K562 (cell line): ENCODE data around the gene DYTN. TPM values are rescaled to one million over a fixed set of nuclear protein-coding genes. Genes with fewer than 3 reads are reported as not detected.

ENCODE experiments used
- ATAC-seq: fragments of 200-7000 bp; cut with Tn5 transposase; 3 replicates; pipeline ENCODE4 v1.9.1; 2020; ENCODE audit warnings: moderate library complexity
- BruUV-seq: library from RNA; stranded (reverse); fragments of 400-500 nt; replicated peaks from 2 replicates; lab custom pipeline; 2021; lab: Mats Ljungman, UMichigan
- CTCF ChIA-PET: fragments of 300-600 bp; formaldehyde crosslinking; extraction: SDS; loops from one replicate; lab custom pipeline; 2021; ENCODE audit warnings: low intra/inter-chr PET ratio; lab: Yijun Ruan, JAX
- POLR2A ChIA-PET: fragments of 300-600, 350-650 bp; sonication (Branson Sonifier 250); formaldehyde crosslinking; extraction: SDS; loops from one replicate; lab custom pipeline; 2021; ENCODE audit warnings: antibody characterized with exemption, inconsistent platforms; lab: Yijun Ruan, JAX
- DNase-seq, 4 experiments: peaks; one replicate each; pipeline versions ENCODE4 v3.0.0 to v3.0.0-alpha.2; 2011 to 2018; ENCODE audit warnings: low spot score in 3 of 4, mixed read lengths in 3 of 4; ENCODE audit errors: extremely low read depth in 1 of 4
- FAIRE-seq: peaks from 2 replicates; lab custom pipeline; 2011; peaks lifted over from hg19 to GRCh38; lab: Jason Lieb, UNC
- H2AFZ ChIP-seq: 2 replicates; pipeline ENCODE4 v1.6.0; 2011; ENCODE audit warnings: low read depth, low read length, control low read depth, inconsistent platforms
- H3K27ac ChIP-seq: fragments of 200-600 bp; 3 replicates; pipeline ENCODE4 v1.8.0; 2011; ENCODE audit warnings: low read depth, mild to moderate bottlenecking, control low read depth, inconsistent platforms, low read length, moderate library complexity, mixed read lengths; ENCODE audit errors: extremely low read depth
- H3K27me3 ChIP-seq, 2 experiments: fragments of 300-600 bp in 1 of 2; 2 replicates in 1 of 2; 3 replicates in 1 of 2; pipeline versions ENCODE4 v1.6.0 to v1.8.0; 2011; ENCODE audit warnings: inconsistent platforms in 2 of 2, low read length in 2 of 2, mild to moderate bottlenecking in 1 of 2, mixed read lengths in 1 of 2, moderate library complexity in 1 of 2; ENCODE audit not compliant: control insufficient read depth in 2 of 2, insufficient read depth in 2 of 2
- H3K36me3 ChIP-seq: fragments of 300-600 bp; 3 replicates; pipeline ENCODE4 v1.8.0; 2011; ENCODE audit warnings: mild to moderate bottlenecking, low read length, inconsistent platforms; ENCODE audit not compliant: control insufficient read depth, insufficient read depth
- H3K4me1 ChIP-seq, 2 experiments: fragments of 200-600 bp in 1 of 2; replicated peaks in 1 of 2; 2 replicates in 1 of 2; 3 replicates in 1 of 2; pipeline versions ENCODE4 v1.5.1 to v1.8.0; 2011; ENCODE audit warnings: inconsistent platforms in 2 of 2, low read length in 2 of 2, mild to moderate bottlenecking in 1 of 2, mixed read lengths in 1 of 2, moderate library complexity in 1 of 2; ENCODE audit not compliant: control insufficient read depth in 2 of 2, insufficient read depth in 2 of 2
- H3K4me2 ChIP-seq: 2 replicates; pipeline ENCODE4 v1.6.1; 2011; ENCODE audit warnings: low read length, control low read depth, inconsistent platforms, mixed read lengths; ENCODE audit not compliant: insufficient read depth
- H3K4me3 ChIP-seq: fragments of 200-600 bp; sonication (generic), shearing (Covaris generic); 2 replicates; pipeline ENCODE4 v1.5.1; 2016; ENCODE audit warnings: control low read depth, inconsistent platforms
- H3K79me2 ChIP-seq: fragments of 200-600 bp; 3 replicates; pipeline ENCODE4 v1.8.0; 2011; ENCODE audit warnings: low read length, inconsistent platforms; ENCODE audit not compliant: control insufficient read depth, insufficient read depth
- H3K9ac ChIP-seq, 2 experiments: 2 replicates each; pipeline versions ENCODE4 v1.6.0 to v1.6.1; 2011; ENCODE audit warnings: low read depth in 2 of 2, low read length in 2 of 2, control low read depth in 1 of 2, inconsistent platforms in 1 of 2, mild to moderate bottlenecking in 1 of 2, mixed read lengths in 1 of 2; ENCODE audit not compliant: insufficient read depth in 1 of 2
- H3K9me1 ChIP-seq: one replicate; pipeline ENCODE4 v1.6.0; 2011; ENCODE audit warnings: inconsistent platforms, mild to moderate bottlenecking, low read length, moderate library complexity; ENCODE audit not compliant: control insufficient read depth, insufficient read depth
- H3K9me3 ChIP-seq: replicated peaks from 2 replicates; pipeline ENCODE4 v1.5.1; 2011; ENCODE audit warnings: low read depth, low read length, inconsistent platforms; ENCODE audit not compliant: control insufficient read depth, insufficient read depth
- H4K20me1 ChIP-seq: replicated peaks from 2 replicates; pipeline ENCODE4 v1.6.1; 2011; ENCODE audit warnings: low read length, inconsistent platforms, mixed read lengths; ENCODE audit not compliant: control insufficient read depth, insufficient read depth
- GATAD2B ChIP-seq: fragments of 450-650 bp; IDR thresholded peaks from 2 replicates; pipeline ENCODE4 v1.6.1; 2017; ENCODE audit warnings: mild to moderate bottlenecking, borderline replicate concordance
- HDAC3 ChIP-seq: fragments of 450-650 bp; IDR thresholded peaks from 2 replicates; pipeline ENCODE4 v1.6.1; 2018; ENCODE audit warnings: borderline replicate concordance, mild to moderate bottlenecking, moderate library complexity; ENCODE audit not compliant: partially characterized antibody
- KHSRP ChIP-seq: fragments of 450-650 bp; IDR thresholded peaks from 2 replicates; pipeline ENCODE4 v1.6.1; 2017
- MAFF ChIP-seq: IDR thresholded peaks from 2 replicates; pipeline ENCODE4 v1.6.1; 2012; ENCODE audit warnings: low read length, improper control_type of control experiment
- MAFG ChIP-seq: fragments of 450-650 bp; conservative IDR thresholded peaks from 2 replicates; pipeline ENCODE4 v1.6.1; 2016; ENCODE audit warnings: missing genetic modification characterization, missing compliant biosample characterization
- MAFK ChIP-seq: IDR thresholded peaks from 2 replicates; pipeline ENCODE4 v1.6.1; 2011; ENCODE audit warnings: low read length, improper control_type of control experiment
- NCOA4 ChIP-seq: fragments of 450-650 bp; IDR thresholded peaks from 2 replicates; pipeline ENCODE4 v1.6.1; 2018; ENCODE audit warnings: mild to moderate bottlenecking; ENCODE audit not compliant: partially characterized antibody
- PKNOX1 ChIP-seq: fragments of 450-650 bp; IDR thresholded peaks from 2 replicates; pipeline ENCODE4 v1.6.1; 2016
- POLR2A ChIP-seq: fragments of 450-650 bp; conservative IDR thresholded peaks from 2 replicates; pipeline ENCODE4 v1.6.1; 2016
- PTTG1 ChIP-seq: fragments of 450-650 bp; IDR thresholded peaks from 2 replicates; pipeline ENCODE4 v1.6.1; 2016; ENCODE audit warnings: low read depth, mild to moderate bottlenecking, missing genetic modification characterization, missing compliant biosample characterization
- RBFOX2 ChIP-seq: fragments of 200-400 bp; formaldehyde crosslinking; IDR thresholded peaks from 2 replicates; pipeline ENCODE4 v1.6.1; 2017; ENCODE audit warnings: low read depth, mild to moderate bottlenecking, low read length, moderate library complexity
- RFX1 ChIP-seq: fragments of 450-650 bp; IDR thresholded peaks from 2 replicates; pipeline ENCODE4 v1.6.1; 2016; ENCODE audit warnings: mild to moderate bottlenecking, moderate library complexity
- ZNF316 ChIP-seq: fragments of 450-650 bp; IDR thresholded peaks from 2 replicates; pipeline ENCODE4 v1.6.1; 2016
- ZNF76 ChIP-seq: fragments of 250-450 bp; sonication (Bioruptor Pico); IDR thresholded peaks from 2 replicates; pipeline ENCODE4 v1.4.0; 2020; ENCODE audit warnings: mild to moderate bottlenecking, moderate library complexity, borderline replicate concordance
- ZNF830 ChIP-seq: fragments of 250-450 bp; sonication (Bioruptor Pico); IDR thresholded peaks from 2 replicates; pipeline ENCODE4 v1.5.0; 2021; ENCODE audit warnings: mild to moderate bottlenecking
- WGBS: fragments of 100-300 bp; shearing (Covaris generic); methylation state at CpG from one replicate; pipeline ENCODE4 v1.1.6; 2016; ENCODE audit warnings: low coverage, mixed read lengths; ENCODE audit not compliant: insufficient coverage; ENCODE audit errors: missing lambda C conversion rate; 5-methylcytosine and 5-hydroxymethylcytosine counted together
- in situ Hi-C: fragments of 300-500 bp; cut with MboI; formaldehyde crosslinking; loops from 4 replicates; pipeline ENCODE4 v1.15.0; 2018; ENCODE audit warnings: inconsistent platforms, mixed read lengths
- intact Hi-C: fragments of 100-400 bp; cut with micrococcal nuclease; formaldehyde crosslinking; loops from 2 replicates; pipeline ENCODE4 v1.14.2; 2022
- polyA plus RNA-seq, 8 experiments: library from polyadenylated mRNA; depleted of rRNA in 4 of 8; stranded (reverse) in 5 of 8; unstranded in 3 of 8; fragments of >200 nt; fragmentation: Nextera tagmentation in 2 of 8; fragmentation: Illumina TruSeq in 1 of 8; extraction: Ambion mirVana in 2 of 8; extraction: Trizol in 1 of 8; gene quantifications; 2 replicates each; pipeline versions ENCODE4 v1.2.1 to v1.2.3, GENCODE V29; 2011 to 2014; ENCODE audit warnings: inconsistent platforms in 1 of 8, missing spikeins in 1 of 8
- total RNA-seq, 7 experiments: library from RNA; depleted of rRNA in 6 of 7; stranded (reverse); fragments of >200 nt in 6 of 7; fragmentation: Illumina TruSeq in 2 of 7; extraction: Trizol in 2 of 7; gene quantifications; 2 replicates each; pipeline versions ENCODE4 v1.2.1 to v1.2.3, GENCODE V29; 2011 to 2021; ENCODE audit warnings: low replicate concordance in 1 of 7
- TF ChIP-seq, protein P1 (sequence below): fragments of 450-650 bp; IDR thresholded peaks from one replicate; pipeline ENCODE4 v1.6.1; 2018; ENCODE audit warnings: mild to moderate bottlenecking, moderate library complexity; ENCODE audit not compliant: partially characterized antibody

Gene DYTN
- total and polyA plus RNA-seq, 9 of the 15 experiments (the other 6 are each of a cell fraction or from before 2014, with no cell fraction given): not detected

DNA sequence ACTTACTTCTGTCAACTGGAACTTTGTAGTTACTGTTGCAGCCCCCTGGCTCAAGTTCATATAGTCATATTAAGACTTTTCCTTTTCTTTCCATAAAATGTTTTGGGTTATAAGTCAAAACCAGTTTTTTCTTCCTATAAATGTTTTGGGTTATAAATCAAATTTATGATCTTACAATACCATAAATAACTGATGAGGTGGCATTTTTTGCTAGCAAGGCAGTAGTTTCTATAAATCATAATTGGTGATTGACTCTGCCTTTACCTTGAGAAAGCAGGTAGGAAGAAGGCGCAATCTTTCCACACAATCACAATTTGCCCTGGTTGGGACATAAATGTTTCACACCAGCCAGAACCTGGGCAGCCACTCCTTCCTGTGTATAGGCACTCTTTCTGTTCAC is 5.1 kb upstream of the DYTN start:
- Histone ChIP-seq H3K27ac (no peak overlapping the region), H3K27me3 (no peaks in the 10 kb centered on the region), H4K20me1 (no peaks in the 10 kb centered on the region), H3K79me2 (no peaks in the 10 kb centered on the region), H3K9me1 (no peaks in the 10 kb centered on the region), H3K4me3 (no peak overlapping the region), H3K4me1 (no peaks in the 10 kb centered on the region), H3K9ac (no peak overlapping the region), H3K9me3 (no peaks in the 10 kb centered on the region)
- CTCF ChIA-PET: no interaction called here
- in situ Hi-C loops: no loop called here
- no peak for ATAC-seq
- FAIRE-seq: no peak
- peak; percentile 45; the same call in 1 of the 2 replicates for TF ChIP-seq MAFK
- no peak for TF ChIP-seq KHSRP
- peak; percentile 64 for TF ChIP-seq ZNF316
- TF ChIP-seq MAFF: peak; percentile 55
- TF ChIP-seq PTTG1: no peak
- TF ChIP-seq NCOA4: no peak
- TF ChIP-seq MAFG: 0 out of 2 replicates have a peak, but pooled peaks have one; percentile 19
- TF ChIP-seq, all 486 proteins: peak for 4
- no peak overlapping the region for H3K4me2 ChIP-seq
- POLR2A ChIA-PET: no interaction called here
- BruUV-seq: no TSS peak
- 0% methylated on average over 1 of the region's 1 CpG for WGBS
- intact Hi-C loops: no loop called here
- H3K36me3 ChIP-seq: no peaks in the 10 kb centered on the region
- DNase-seq: no peak
- H2AFZ ChIP-seq: no peak overlapping the region

- DNase-seq (no peak), ATAC-seq (no peak), FAIRE-seq (no peak)
- Histone ChIP-seq H3K9me1 (no peaks in the 10 kb centered on the region), H3K9me3 (no peaks in the 10 kb centered on the region), H2AFZ (no peak overlapping the region), H3K36me3 (no peaks in the 10 kb centered on the region), H3K27ac (no peak overlapping the region), H3K79me2 (no peaks in the 10 kb centered on the region), H3K4me1 (no peaks in the 10 kb centered on the region), H3K4me3 (no peak overlapping the region), H3K4me2 (no peak overlapping the region), H4K20me1 (no peaks in the 10 kb centered on the region), H3K27me3 (no peaks in the 10 kb centered on the region), H3K9ac (no peak overlapping the region)
- ChIA-PET CTCF (no interaction called here), POLR2A (no interaction called here)
- in situ Hi-C loops (no loop called here), intact Hi-C loops (no loop called here)
- no TSS peak for BruUV-seq
- 2% methylated on average over 4 of the region's 4 CpGs for WGBS
- TF ChIP-seq RFX1: no peak
- TF ChIP-seq ZNF316: peak; percentile 72
- no peak for TF ChIP-seq RBFOX2
- TF ChIP-seq PKNOX1: no peak
- no peak for TF ChIP-seq HDAC3
- TF ChIP-seq ZNF830 (CRISPR knock-in tag): no peak
- TF ChIP-seq GATAD2B: no peak
- no peak for TF ChIP-seq ZNF76 (CRISPR knock-in tag)
- no peak for TF ChIP-seq POLR2A
- TF ChIP-seq, protein P1, sequence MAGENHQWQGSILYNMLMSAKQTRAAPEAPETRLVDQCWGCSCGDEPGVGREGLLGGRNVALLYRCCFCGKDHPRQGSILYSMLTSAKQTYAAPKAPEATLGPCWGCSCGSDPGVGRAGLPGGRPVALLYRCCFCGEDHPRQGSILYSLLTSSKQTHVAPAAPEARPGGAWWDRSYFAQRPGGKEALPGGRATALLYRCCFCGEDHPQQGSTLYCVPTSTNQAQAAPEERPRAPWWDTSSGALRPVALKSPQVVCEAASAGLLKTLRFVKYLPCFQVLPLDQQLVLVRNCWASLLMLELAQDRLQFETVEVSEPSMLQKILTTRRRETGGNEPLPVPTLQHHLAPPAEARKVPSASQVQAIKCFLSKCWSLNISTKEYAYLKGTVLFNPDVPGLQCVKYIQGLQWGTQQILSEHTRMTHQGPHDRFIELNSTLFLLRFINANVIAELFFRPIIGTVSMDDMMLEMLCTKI: no peak
Observed at GRCh38 chr2:206721256-206721920, 3.2 kb upstream of the DYTN start.
